Gastrocnemius medialis (tissue), 4 donors: ENCODE data around the gene GIT2. TPM values are rescaled to one million over a fixed set of nuclear protein-coding genes. Genes with fewer than 3 reads are reported as not detected.

Experiments used
- ATAC-seq, 2 donors: fragments of 150-250 bp; one replicate each; pipeline ENCODE4 v1.9.1; 2016
- DNase-seq, 2 donors: peaks; one replicate each; pipeline ENCODE4 v3.0.0-alpha.2; 2019
- H3K27ac ChIP-seq, 4 donors: fragments of 200-600 bp; sonication (generic); 1 replicate in 1 of 4; 2 replicates in 3 of 4; pipeline ENCODE4 v1.5.1; 2016 to 2018; ENCODE audit warnings: mild to moderate bottlenecking in 2 of 4, moderate library complexity in 1 of 4
- H3K27me3 ChIP-seq, 3 donors: fragments of 200-600 bp; sonication (generic) in 2 of 3; 1 replicate in 1 of 3; 2 replicates in 2 of 3; pipeline versions ENCODE4 v1.5.1 to v1.6.0; 2016 to 2019; ENCODE audit warnings: mild to moderate bottlenecking in 1 of 3, moderate library complexity in 1 of 3
- H3K36me3 ChIP-seq, 2 donors: fragments of 200-600 bp; sonication (generic) in 1 of 2; one replicate each; pipeline ENCODE4 v1.5.1; 2017 to 2018
- H3K4me1 ChIP-seq, 2 donors: fragments of 200-600 bp; sonication (generic) in 1 of 2; one replicate each; pipeline ENCODE4 v1.5.1; 2016 to 2017; ENCODE audit warnings: mild to moderate bottlenecking in 2 of 2
- H3K4me3 ChIP-seq, 4 donors: fragments of 200-600 bp; sonication (generic) in 3 of 4; 1 replicate in 1 of 4; 2 replicates in 3 of 4; pipeline ENCODE4 v1.5.1; 2016 to 2019; ENCODE audit warnings: mild to moderate bottlenecking in 2 of 4
- H3K9me3 ChIP-seq, 3 donors: fragments of 200-600 bp; sonication (generic) in 2 of 3; 1 replicate in 1 of 3; 2 replicates in 2 of 3; pipeline ENCODE4 v1.5.1; 2016 to 2019
- CTCF ChIP-seq, 5 experiments: fragments of 450-650 bp in 3 of 5; fragments of 200-600 bp in 2 of 5; sonication (generic) in 2 of 5; IDR thresholded peaks in 4 of 5; conservative IDR thresholded peaks in 1 of 5; 1 replicate in 4 of 5; 2 replicates in 1 of 5; pipeline ENCODE4 v1.5.1; 2016 to 2019; ENCODE audit warnings: antibody characterized with exemption in 5 of 5, mild to moderate bottlenecking in 3 of 5, moderate library complexity in 3 of 5
- POLR2A ChIP-seq, 2 donors: fragments of 450-650 bp; IDR thresholded peaks; one replicate each; pipeline ENCODE4 v1.6.1; 2017; ENCODE audit warnings: antibody characterized with exemption in 2 of 2, mild to moderate bottlenecking in 2 of 2, moderate library complexity in 2 of 2
- in situ Hi-C, 4 donors: fragments of 200-750 bp; cut with MboI; loops; one replicate each; pipeline versions ENCODE4 v1.15.0 to v1.8.0; 2017; ENCODE audit warnings: low sequenced_read_pairs in 4 of 4
- intact Hi-C: fragments of 100-400 bp; cut with DNase I; formaldehyde crosslinking; loops from one replicate; pipeline ENCODE4 v1.15.1; 2023; ENCODE audit warnings: low total_unique reads
- total RNA-seq, 4 donors: library from RNA; depleted of rRNA; stranded (reverse); fragments of >200 nt; gene quantifications; one replicate each; pipeline versions ENCODE4 v1.1.0 to v1.2.3, GENCODE V29; 2016

The GIT2 gene
- total RNA-seq, 4 donors from 2014 or later: 23.4 to 32.1 (median 23.6) TPM

GRCh38 chr12:109915171-109916040 is 80.8 kb downstream of the GIT2 start:
- H3K9me3 ChIP-seq: no peaks in the 10 kb centered on the region
- H3K27me3 ChIP-seq: no peaks in the 10 kb centered on the region
- ATAC-seq (no peak), DNase-seq (no peak)
- H3K4me3 ChIP-seq: no peak overlapping the region
- no peak for TF ChIP-seq POLR2A (IDR thresholded peaks at IDR 0.05)
- H3K4me1 ChIP-seq: no peaks in the 10 kb centered on the region
- peaks cover 0 to 91% of the 10 kb centered on the region in 2 donors for H3K36me3 ChIP-seq
- intact Hi-C loops (no loop called here), in situ Hi-C loops (no loop called here)
- no peak overlapping the region for H3K27ac ChIP-seq

GRCh38 chr12:109914461-109914860 is 81.7 kb downstream of the GIT2 start:
- peaks cover 0 to 95% of the 10 kb centered on the region in 2 donors for H3K36me3 ChIP-seq
- H3K27me3 ChIP-seq: no peaks in the 10 kb centered on the region
- no peak overlapping the region for H3K27ac ChIP-seq
- intact Hi-C loops: no loop called here
- no peak for DNase-seq
- in situ Hi-C loops: no loop called here
- no peak overlapping the region for H3K4me3 ChIP-seq
- no peaks in the 10 kb centered on the region for H3K9me3 ChIP-seq
- TF ChIP-seq POLR2A (IDR thresholded peaks at IDR 0.05) (no peak), CTCF (IDR thresholded peaks at IDR 0.05 in 4 of 5, conservative IDR thresholded peaks at IDR 0.05 in 1 of 5) (no peak)
- ATAC-seq: no peak
- no peaks in the 10 kb centered on the region for H3K4me1 ChIP-seq

GRCh38 chr12:109912855-109913321 is 83.3 kb downstream of the GIT2 start:
- no peak for ATAC-seq
- Histone ChIP-seq H3K4me1 (no peaks in the 10 kb centered on the region), H3K27me3 (no peaks in the 10 kb centered on the region), H3K4me3 (no peak overlapping the region), H3K27ac (no peak overlapping the region), H3K9me3 (no peaks in the 10 kb centered on the region), H3K36me3 (peaks cover 0 to 98% of the 10 kb centered on the region in 2 donors)
- in situ Hi-C loops: no loop called here
- intact Hi-C loops: no loop called here
- DNase-seq: no peak
- TF ChIP-seq CTCF (IDR thresholded peaks at IDR 0.05 in 4 of 5, conservative IDR thresholded peaks at IDR 0.05 in 1 of 5): no peak
- no peak for TF ChIP-seq POLR2A (IDR thresholded peaks at IDR 0.05)

- intact Hi-C loops: no loop called here
- Histone ChIP-seq H3K4me3 (no peak overlapping the region), H3K27me3 (no peaks in the 10 kb centered on the region), H3K4me1 (no peaks in the 10 kb centered on the region), H3K36me3 (peaks cover 0 to 98% of the 10 kb centered on the region in 2 donors), H3K9me3 (no peaks in the 10 kb centered on the region), H3K27ac (no peak overlapping the region)
- ATAC-seq (no peak), DNase-seq (no peak)
- in situ Hi-C loops: no loop called here
- TF ChIP-seq CTCF (IDR thresholded peaks at IDR 0.05 in 4 of 5, conservative IDR thresholded peaks at IDR 0.05 in 1 of 5) (no peak), POLR2A (IDR thresholded peaks at IDR 0.05) (no peak)
These were observed 85.2 kb downstream of the GIT2 start for GRCh38 chr12:109910969-109911348.

- DNase-seq (no peak), ATAC-seq (no peak)
- intact Hi-C loops (no loop called here), in situ Hi-C loops (no loop called here)
- no peaks in the 10 kb centered on the region for H3K27me3 ChIP-seq
- peaks cover 0 to 98% of the 10 kb centered on the region in 2 donors for H3K36me3 ChIP-seq
- no peak overlapping the region for H3K27ac ChIP-seq
- no peaks in the 10 kb centered on the region for H3K4me1 ChIP-seq
- H3K4me3 ChIP-seq: no peak overlapping the region
- no peaks in the 10 kb centered on the region for H3K9me3 ChIP-seq
- no peak for TF ChIP-seq CTCF (IDR thresholded peaks at IDR 0.05 in 4 of 5, conservative IDR thresholded peaks at IDR 0.05 in 1 of 5)
- TF ChIP-seq POLR2A (IDR thresholded peaks at IDR 0.05): no peak
These were observed 85.8 kb downstream of the GIT2 start for GRCh38 chr12:109910254-109910968.
